AG04450 (cell line): ENCODE data around the gene ACOXL. TPM values are rescaled to one million over a fixed set of nuclear protein-coding genes. Genes with fewer than 3 reads are reported as not detected.

Experiments used
- CTCF ChIA-PET: fragments of 300-600, 350-600 bp; formaldehyde crosslinking; extraction: SDS; loops from one replicate; lab custom pipeline; 2022; ENCODE audit warnings: antibody characterized with exemption, inconsistent platforms; lab: Charles Lee
- POLR2A ChIA-PET: fragments of 350-600 bp; formaldehyde crosslinking; extraction: SDS; loops from one replicate; lab custom pipeline; 2021; ENCODE audit warnings: antibody characterized with exemption, inconsistent platforms; lab: Yijun Ruan, JAX
- DNase-seq: peaks from one replicate; pipeline ENCODE4 v3.0.0-alpha.2; 2011; ENCODE audit warnings: low read depth, low spot score
- H3K27ac ChIP-seq: one replicate; pipeline ENCODE4 v1.5.1; 2012; ENCODE audit warnings: low read depth, low read length, control low read depth
- H3K27me3 ChIP-seq: one replicate; pipeline ENCODE4 v1.6.0; 2012; ENCODE audit warnings: low read length; ENCODE audit not compliant: control insufficient read depth, insufficient read depth
- H3K4me3 ChIP-seq: 2 replicates; pipeline ENCODE4 v1.5.1; 2011; ENCODE audit warnings: mild to moderate bottlenecking, low read depth, low read length, control low read depth
- H3K9me3 ChIP-seq: 2 replicates; pipeline ENCODE4 v1.5.1; 2012; ENCODE audit warnings: low read length; ENCODE audit not compliant: control insufficient read depth, insufficient read depth
- CTCF ChIP-seq: IDR thresholded peaks from 2 replicates; pipeline ENCODE4 v1.5.1; 2011; ENCODE audit warnings: low read depth, low read length, control low read depth, inconsistent platforms
- polyA plus RNA-seq: library from polyadenylated mRNA; depleted of rRNA; stranded (reverse); fragments of >200 nt; gene quantifications from 2 replicates; pipeline ENCODE4 v1.2.3, GENCODE V29; 2011

ACOXL gene
- polyA plus RNA-seq, 1 experiment, result not detected

- POLR2A ChIA-PET, result no interaction called here
- Histone ChIP-seq H3K4me3 (no peak overlapping the region), H3K9me3 (no peaks in the 10 kb centered on the region), H3K27me3 (peaks cover 32% of the 10 kb centered on the region), H3K27ac (no peak overlapping the region)
- CTCF ChIA-PET, result no interaction called here
- DNase-seq, result no peak
- TF ChIP-seq CTCF, result no peak
Measured at GRCh38 chr2:110790907-110791306, 58.5 kb downstream of the ACOXL start.

DNA sequence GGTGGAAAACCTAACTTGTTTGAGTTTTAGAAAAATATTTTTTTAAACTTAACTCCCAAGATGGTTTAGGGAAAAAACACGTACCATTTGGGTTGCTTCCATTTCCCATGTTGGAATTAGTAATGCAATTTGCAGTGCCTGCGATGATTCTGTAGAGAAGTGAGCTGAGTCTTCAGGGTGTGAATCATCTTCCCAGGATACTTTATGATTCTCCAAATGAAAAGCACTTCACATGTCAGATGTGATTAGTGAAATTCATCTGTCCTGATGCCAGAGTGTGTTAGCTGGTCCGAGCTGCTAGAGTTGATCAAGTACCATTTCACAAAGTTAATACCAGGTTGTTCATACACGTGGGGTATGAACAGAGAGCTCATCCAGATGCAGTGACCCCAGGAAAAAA, 59.1 kb downstream of the ACOXL start:
- TF ChIP-seq CTCF, result no peak
- no peak overlapping the region for H3K4me3 ChIP-seq
- no peaks in the 10 kb centered on the region for H3K9me3 ChIP-seq
- DNase-seq, result no peak
- ChIA-PET CTCF (interaction anchor here (0.8 kb wide), 1 partner anchor 21 kb away, joined by 3 read pairs; no protein-coding TSS in a partner anchor), POLR2A (no interaction called here)
- H3K27me3 ChIP-seq, result peaks cover 38% of the 10 kb centered on the region
- no peak overlapping the region for H3K27ac ChIP-seq

- Histone ChIP-seq H3K27me3 (peaks cover 43% of the 10 kb centered on the region), H3K9me3 (no peaks in the 10 kb centered on the region), H3K4me3 (no peak overlapping the region), H3K27ac (no peak overlapping the region)
- DNase-seq, result no peak
- ChIA-PET CTCF (interaction anchor here (0.7 kb wide), 1 partner anchor 39 kb away, joined by 3 read pairs; no protein-coding TSS in a partner anchor), POLR2A (no interaction called here)
- no peak for TF ChIP-seq CTCF
Measured at GRCh38 chr2:110793034-110793433, 60.7 kb downstream of the ACOXL start.

- POLR2A ChIA-PET, result no interaction called here
- peaks cover 43% of the 10 kb centered on the region for H3K27me3 ChIP-seq
Measured at GRCh38 chr2:110794390-110794789, 62.0 kb downstream of the ACOXL start.

DNA sequence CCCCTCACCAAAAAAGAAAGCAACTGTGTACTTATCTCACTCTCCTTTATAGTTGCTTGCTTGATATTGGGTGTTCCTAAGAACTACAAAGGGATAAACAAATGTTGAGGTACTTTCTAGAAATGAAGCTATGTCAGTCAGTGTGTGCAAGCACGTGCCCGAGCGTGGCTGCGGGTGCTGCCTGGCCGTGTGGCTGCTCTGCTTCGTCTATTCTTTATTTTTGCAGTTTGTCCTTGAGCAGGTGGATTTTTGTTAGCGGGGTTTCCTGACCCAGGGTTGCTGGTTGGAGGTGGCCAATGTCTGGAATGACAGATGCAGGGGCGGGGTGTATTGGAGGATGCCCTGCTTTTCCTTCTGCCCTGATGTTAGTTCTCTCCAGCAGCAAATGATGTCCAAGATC, 62.6 kb downstream of the ACOXL start:
- TF ChIP-seq CTCF, result no peak
- Histone ChIP-seq H3K27me3 (peaks cover 38% of the 10 kb centered on the region), H3K9me3 (no peaks in the 10 kb centered on the region), H3K27ac (no peak overlapping the region), H3K4me3 (no peak overlapping the region)
- POLR2A ChIA-PET, result no interaction called here
- CTCF ChIA-PET, result no interaction called here
- no peak for DNase-seq

More at GRCh38 chr2:110794390-110794789, 62.0 kb downstream of the ACOXL start:
- Histone ChIP-seq H3K4me3 (no peak overlapping the region), H3K9me3 (no peaks in the 10 kb centered on the region), H3K27ac (no peak overlapping the region)
- CTCF ChIA-PET, result no interaction called here
- no peak for TF ChIP-seq CTCF
- DNase-seq, result no peak
